Activated T-helper 1 cell treated with Interleukin-2 at 50 U/mL for 16 hours (primary cell): ENCODE results near the gene HNRNPUL2.

Experiments
- DNase-seq: peaks from one replicate; pipeline ENCODE4 v3.0.0-alpha.2; 2020; ENCODE audit warnings: low read depth

Gene HNRNPUL2

DNA sequence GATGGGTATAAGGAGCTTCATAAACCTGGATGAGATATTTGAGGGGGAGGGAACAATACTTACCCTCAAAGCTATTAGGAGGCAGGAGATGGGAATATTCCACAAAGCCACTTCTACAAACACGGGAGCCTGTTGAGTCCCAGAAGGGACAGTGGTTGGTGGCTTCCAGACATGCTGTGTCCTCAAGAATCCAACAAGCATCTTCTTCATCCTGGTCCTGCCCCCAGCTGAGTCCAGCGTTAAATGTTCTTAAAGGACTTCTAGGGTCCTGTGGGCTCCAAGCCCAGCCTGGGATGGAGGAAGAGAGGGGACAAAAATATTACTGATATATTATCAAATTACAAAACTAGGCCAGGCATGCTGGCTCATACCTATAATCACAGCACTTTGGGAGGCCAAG lies 59.8 kb downstream of the HNRNPUL2 start:
- no peak for DNase-seq

DNA sequence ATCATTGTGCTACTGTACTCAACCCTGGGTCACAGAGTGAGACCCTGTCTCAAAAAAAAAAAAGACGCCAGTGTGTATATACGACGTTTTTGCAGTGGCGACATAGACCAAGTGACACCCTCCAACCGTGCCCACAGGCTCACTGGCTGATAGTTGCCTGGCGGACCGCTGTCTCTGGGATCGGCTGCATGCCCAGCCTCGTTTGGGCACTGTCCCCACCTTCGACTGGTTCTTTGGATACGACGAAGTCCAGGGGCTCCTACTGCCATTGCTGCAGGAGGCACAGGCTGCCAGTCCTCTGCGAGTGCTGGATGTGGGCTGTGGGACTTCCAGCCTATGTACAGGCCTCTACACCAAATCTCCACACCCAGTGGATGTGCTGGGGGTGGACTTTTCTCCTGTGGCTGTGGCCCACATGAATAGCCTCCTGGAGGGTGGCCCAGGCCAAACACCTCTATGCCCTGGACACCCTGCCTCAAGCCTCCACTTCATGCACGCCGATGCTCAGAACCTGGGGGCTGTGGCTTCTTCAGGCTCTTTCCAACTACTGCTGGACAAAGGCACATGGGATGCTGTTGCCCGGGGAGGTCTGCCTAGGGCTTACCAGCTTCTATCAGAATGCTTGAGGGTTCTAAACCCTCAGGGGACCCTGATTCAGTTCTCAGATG lies 60.9 kb downstream of the HNRNPUL2 start:
- DNase-seq, result no peak

DNA sequence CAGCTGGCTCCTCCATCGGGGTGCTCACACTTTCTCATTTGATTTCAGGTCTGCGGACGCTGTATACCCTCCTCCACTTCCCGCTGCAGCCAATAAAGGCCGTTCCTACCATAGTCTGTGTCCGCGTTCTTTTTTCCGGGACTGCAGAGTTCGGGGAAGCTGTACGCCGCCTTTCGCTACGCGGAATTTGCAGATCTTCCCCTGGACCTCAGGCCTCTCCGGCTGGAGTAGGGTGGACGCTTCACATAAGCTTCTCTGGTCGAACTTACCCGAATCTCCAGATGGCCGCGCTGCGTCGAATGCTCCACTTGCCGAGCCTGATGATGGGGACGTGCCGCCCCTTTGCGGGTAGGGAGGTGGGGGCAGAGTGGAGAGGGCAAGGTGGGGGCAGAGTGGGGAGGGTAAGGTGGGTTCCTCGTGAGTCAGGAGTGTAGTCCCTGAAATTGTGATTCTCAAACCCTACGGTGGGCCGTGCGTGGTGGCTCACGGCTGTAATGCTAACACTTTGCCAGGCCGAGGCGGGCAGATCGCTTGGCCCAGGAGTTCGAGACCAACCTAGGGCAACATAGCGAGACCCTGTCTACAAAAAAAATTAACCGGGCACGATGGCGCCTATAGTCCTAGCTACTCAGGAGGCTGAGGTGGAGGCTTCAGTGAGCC lies 61.5 kb downstream of the HNRNPUL2 start:
- peak; percentile 25 for DNase-seq

DNA sequence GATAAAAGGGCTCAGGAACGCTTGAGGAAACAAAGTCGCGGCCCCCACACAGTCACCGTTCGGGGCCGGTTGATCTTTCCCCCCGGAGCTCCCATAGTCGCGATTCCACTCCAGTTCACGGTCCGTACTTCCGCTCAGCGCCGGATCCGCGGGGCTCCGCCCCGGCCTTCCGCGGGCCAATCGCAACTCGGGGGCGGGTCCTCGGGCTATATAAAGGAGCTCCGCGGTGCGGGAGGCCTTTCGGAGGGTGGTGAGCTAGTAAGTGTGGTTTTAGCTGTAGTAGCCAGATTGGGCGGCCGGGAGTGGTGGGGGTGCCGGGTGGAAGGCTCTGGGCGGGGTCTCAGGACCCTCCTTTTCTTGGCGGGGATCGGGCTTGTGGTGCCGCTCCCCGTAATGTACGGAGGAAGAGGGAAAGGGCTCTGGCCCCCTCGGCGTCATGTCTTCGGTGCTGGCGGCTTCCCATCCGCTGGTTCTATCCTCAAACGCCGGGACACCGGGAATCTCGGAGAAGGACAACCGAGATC lies 62.1 kb downstream of the HNRNPUL2 start, which contains the start of the genes C11orf98 and CSKMT:
C11orf98 (minus strand) TSS at position 136 of the 524 bp plus-strand sequence; CDS start at position 95, 41 bp downstream.
CSKMT (plus strand) TSS at position 238 of the 524 bp plus-strand sequence. CDS start 568 bp downstream, outside the sequence.
- peak; percentile 94 for DNase-seq

DNA sequence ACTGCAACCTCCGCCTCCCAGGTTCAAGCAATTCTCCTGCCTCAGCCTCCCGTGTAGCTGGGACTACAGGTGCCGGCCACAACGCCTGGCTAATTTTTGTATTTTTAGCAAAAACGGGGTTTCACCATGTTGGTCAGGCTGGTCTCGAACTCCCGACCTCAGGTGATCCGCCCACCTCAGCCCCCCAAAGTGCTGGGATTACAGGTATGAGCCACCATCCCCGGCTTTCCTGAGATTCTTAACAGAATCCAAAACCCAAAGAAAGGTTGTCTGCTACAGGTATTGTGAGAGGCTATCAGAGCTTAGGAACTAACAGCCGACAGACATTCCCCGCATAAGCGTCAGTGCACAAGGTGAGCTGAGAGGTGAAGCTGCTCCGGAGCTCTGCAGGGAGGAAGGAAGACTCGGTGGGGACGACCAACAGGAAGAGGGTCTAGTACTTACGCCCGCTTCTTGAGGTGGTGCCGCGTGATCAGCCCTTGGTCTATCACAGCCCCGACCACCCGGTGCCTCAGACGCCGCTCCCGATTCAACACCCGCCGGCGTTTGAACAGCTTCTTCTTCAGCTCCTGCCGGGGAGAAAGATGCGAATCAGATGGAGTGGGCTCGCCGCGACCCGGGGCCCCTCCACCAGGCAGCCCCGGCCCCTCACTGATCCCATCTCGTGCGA lies 62.7 kb downstream of the HNRNPUL2 start:
- no peak for DNase-seq
